Measurements from ENCODE around the gene CFAP58. TPM values are rescaled to one million over a fixed set of nuclear protein-coding genes. Genes with fewer than 3 reads are reported as not detected.
"Not testable (repeated sequence)": the region's sequence is repeated elsewhere in the genome, so short reads cannot be mapped to it uniquely, and the experiment has no call there.

Gene CFAP58
- total RNA-seq, 1 donor from 2014 or later = 0.55 TPM

DNA sequence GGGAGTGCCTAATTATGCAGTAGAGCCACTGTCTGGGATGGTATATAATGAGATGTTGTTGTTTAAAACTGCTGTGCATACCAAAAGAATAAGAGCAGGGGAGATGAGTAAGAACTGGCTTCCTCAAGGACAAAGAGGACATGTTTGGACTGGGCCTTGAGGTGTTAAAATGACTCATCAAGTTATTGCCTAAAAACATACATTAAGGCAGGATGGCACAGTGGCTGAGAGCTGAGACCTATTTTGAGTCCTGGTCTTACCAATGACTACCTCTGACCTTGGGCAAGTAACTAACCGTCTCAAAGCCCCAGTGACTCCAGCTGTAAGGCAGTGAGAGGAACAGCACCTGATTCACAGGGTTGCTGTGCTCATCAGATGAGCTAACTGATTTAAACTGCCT lies 71.1 kb downstream of the CFAP58 start:
- intact Hi-C loops (cut with micrococcal nuclease) = no loop called here

DNA sequence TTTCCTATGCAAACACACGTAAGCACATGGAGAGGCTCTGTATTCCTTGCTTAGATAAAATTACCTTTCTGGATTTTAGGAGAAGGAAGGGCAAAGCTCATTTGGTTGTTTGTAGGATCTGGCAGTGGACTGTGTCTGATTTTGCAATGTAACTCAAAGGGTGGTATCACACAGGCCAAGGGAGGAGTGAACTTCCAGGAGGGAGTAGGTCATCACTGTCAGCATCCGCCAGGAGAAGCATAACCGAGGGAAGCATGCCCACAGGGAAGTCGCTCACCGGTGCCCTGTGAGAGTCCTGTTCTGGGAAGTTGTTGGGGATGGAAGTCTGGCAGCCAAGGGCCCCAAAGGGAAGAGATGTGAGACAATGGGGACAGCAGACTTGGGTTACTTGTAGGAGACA lies 74.4 kb downstream of the CFAP58 start:
- intact Hi-C loops (cut with micrococcal nuclease) = no loop called here

DNA sequence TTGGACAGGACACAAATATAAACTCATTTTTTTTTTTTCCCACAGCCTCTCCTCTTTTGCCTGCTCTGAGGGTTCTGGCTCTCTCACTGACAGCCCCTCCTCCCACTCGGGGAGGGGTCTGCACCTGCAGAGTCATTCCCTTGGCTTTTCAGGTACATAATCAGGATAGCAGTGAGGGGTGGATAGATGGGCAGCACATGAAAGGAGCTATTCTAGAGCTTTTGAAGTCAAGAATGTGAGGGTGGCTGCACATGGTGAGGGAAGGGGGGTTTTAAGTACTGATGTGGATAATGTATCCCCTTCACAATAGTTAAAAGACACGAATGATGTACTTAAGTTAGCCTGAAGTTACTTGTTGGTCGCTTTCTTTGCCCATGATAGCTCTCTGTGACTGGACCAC lies 76.2 kb downstream of the CFAP58 start:
- intact Hi-C loops (cut with micrococcal nuclease) = no loop called here

DNA sequence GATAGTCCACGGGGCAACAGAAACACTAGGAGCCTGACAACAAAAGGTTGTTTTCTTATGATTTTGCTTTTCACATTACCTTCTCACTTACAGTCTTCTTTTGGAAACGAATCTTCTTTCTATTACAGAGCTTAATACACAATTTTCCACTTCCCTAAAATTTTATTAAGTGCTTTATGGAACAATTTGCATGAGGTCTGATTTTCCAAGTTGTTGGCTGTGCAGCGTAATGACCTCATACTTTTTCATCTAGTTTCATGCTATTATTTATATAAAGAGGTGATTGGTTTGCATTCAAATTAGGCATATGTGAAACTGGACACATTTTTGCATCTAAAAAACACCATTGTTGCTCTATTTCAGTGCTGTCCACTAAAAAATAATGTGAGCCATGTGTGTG lies 76.7 kb downstream of the CFAP58 start:
- intact Hi-C loops (cut with micrococcal nuclease) = no loop called here

DNA sequence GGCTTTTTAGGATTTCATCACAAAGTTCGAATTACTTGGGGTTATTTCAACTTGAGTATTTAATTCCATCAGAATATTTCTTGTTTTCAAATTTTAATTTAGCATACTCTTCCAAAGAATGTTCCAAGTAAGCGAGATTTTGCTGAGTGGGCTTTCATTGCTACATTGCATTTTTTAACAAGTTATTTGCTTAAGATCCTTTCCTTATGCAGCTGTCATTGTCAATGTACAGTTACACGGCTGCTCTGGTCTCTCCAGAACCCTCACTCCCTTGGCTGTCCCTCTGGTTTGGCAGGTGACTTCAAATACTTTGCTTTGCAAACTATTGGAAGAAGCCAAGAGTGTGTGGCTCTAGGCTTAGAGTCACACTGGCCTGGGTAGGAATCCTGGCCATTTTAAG lies 80.0 kb downstream of the CFAP58 start:
- intact Hi-C loops (cut with micrococcal nuclease) = no loop called here

DNA sequence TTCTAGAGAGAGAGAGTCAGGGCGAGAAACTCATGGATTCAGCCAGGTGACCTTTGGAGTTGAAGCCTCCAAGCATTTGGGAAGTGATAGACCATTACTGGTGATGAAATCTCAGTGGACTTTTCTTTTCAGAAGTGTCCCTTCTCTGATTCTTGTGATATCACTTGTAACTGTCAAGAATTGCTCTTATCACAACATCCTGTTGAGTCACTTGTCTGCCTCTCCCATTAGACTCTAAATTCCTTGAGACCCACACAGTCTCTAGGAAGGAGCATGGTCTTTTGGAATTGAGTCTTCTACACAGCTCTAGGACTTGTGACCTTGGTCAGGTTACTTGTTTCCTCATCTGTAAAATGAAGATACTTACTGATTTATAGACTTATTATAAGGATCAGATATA lies 81.0 kb downstream of the CFAP58 start:
- intact Hi-C loops (cut with micrococcal nuclease) = no loop called here

DNA sequence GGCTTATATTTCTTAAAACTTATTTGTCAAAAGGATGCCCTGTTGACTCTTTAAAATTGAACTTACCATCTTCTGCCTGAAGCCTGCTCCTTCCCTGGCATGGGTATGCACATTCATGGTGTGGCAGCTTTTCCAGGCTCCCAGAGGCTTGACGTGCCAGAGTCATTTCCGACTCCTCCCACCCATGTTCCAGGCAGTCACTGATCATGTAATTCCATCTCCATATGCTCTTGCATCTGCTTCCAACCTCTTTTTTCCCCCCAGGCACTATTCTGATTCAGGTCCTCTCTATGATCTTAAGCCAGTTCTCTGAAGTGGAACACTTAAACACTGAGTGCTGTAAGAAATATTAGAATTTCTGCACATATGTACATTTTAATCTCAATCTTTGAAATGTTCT lies 82.2 kb downstream of the CFAP58 start:
- intact Hi-C loops (cut with micrococcal nuclease) = no loop called here

DNA sequence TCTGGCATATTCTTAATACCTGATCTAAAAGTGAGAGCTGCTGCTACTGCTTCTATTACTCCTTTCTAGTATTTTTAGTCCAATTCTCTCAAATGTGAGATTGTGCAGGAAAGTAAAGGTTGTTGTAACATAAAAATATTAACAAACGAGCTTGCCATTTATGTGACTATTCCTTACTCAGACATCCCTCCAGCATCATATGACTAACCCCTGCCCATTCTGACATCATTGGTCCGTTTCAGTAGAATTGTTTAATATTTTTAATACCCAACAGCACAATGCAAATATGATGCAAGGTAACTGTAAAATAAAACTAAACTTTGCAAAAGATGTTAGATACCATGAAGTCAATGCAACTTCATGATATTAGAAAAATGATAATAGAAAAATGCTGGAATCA lies 83.6 kb downstream of the CFAP58 start:
- intact Hi-C loops (cut with micrococcal nuclease) = no loop called here

DNA sequence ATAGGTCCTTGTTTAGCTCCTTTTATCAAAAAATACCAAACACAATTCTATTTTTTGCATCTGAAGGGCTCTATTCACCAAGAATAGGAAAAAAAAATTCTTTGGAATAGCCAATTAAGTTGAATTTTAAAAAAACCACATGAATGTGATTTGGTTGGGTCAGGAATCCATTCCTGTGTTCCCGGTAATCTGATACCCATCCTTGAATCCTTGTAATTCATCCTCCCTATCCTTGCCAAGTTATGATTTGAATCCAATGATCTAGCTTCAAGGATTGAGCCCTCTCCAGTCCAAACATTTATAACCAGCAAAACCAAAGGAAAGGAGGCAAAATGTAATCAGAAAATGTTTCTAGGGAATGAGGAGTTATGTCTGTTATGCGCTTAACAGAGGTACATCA lies 86.6 kb downstream of the CFAP58 start:
- intact Hi-C loops (cut with micrococcal nuclease) = no loop called here

DNA sequence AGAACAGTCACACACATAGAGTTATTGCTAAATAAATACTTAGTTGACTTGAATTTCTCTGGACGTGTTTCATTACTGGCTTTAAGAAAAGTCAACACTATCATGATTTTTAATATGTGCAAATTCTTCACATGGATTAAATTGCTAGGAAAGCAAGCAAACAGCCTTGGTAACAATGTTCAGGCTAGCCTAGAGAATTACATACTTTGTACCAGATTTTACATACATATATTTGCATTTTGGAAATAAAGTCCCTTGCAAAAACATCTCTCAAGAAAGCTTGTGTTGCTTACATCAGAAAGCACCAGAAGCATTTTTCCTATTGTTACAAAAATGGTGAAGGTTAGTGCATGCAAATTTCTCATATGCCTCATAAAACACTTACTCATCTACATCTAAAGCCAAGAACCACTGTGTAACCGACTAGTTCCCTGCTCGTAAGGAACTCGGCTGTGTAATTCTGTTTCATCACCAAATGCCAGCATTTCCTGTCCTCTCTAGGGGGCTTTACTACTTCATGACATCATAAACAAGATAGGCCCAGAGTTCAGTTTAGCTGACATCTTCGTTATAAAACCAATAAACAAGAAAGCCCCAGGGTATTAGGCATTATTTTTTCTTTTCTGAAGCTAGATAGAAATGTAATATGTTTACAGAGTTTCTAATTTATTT lies 87.8 kb downstream of the CFAP58 start:
- intact Hi-C loops (cut with micrococcal nuclease) = no loop called here

DNA sequence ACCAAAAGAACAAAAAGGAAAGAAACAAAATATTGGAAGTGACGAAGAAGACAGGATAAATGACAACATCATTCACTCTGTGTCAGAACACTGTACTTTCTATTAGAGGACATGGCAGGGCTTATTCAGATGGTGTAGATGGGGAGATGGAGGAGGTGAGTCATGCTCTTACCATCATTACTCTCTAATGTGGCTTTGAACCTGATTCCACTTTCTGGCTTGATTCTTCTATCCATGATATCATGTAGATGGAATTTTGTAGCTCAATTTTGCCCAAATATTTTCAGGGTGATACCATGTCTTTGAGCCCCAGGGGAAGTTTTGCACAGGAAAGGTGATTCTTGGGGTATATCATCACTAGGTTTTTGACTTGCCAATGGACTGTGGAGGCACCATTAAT lies 91.7 kb downstream of the CFAP58 start:
- intact Hi-C loops (cut with micrococcal nuclease) = no loop called here

DNA sequence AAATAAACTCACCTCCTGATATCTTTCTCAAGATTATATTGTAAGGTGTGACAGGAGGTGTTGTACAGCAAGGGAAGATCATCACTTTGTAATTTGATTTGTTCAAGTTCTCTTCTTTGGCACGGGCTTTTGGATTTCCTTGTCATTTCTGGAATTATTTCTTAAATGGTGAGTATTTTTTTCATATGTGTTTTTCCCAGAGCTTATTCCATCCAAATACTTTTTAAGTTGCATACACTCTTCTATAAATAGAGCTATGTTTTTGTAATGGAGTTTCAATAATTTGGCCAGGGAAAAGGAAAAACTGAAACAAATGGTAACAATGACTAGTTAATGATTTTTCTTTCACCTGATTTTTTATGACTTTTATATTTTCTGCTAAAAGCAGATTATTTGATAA lies 92.5 kb downstream of the CFAP58 start:
- intact Hi-C loops (cut with micrococcal nuclease) = no loop called here

DNA sequence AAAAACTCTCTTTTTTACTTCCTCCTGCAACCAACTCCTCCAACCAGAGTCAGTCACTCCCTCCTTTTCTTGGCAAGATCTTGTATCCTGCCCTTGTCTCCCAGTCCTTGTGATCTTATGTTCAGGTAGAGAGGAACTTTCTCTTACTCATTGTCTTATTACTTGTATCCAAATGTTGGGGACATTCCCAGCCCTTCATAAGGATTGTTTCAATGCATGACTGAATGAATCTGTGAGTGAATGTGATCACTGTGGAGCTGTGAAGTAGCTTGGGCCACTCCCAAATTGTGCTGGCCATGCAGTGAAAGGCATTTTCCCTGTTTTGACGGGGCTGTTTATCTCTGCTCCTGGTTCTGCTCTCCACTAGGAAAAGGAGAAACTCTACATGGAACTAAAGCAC lies 93.7 kb downstream of the CFAP58 start:
- intact Hi-C loops (cut with micrococcal nuclease) = no loop called here

DNA sequence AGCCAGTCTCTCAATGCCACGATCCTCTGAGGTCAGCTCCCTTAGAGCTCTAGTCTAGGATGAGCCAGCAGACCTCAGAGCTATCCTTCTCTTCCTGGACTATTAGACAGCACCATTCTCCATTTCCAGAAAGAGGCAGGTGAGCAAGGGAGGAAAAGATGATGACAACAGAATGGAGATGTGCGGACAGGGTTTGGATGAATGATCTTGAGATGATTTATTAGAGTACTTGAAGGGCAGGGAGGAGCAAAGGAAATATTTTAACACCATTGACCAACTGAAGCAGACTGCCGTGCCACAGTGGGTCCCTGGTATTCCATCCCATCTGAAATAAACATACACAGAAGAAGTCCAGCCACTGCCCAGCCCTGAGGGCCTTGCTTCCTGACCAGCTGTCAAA lies 94.3 kb downstream of the CFAP58 start:
- intact Hi-C loops (cut with micrococcal nuclease) = no loop called here

DNA sequence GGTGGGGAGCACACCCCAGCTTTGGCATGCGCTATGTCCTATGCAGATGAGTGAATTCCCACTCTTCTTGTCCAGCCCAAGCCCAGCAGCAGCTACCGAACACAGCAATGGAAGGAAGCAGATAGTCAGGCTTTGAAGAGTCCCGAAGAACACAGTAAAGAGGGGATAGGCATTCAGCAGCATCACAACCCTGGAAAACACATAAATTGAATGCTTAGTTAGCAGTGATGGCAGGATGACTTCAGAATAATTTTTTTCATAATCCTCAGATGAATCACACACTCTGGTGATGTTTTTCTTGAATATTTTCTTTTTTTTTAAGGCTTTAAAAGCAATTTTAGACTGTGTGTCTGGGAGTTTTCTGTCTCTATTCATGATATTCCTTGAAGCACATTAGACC lies 95.8 kb downstream of the CFAP58 start:
- intact Hi-C loops (cut with micrococcal nuclease) = no loop called here

DNA sequence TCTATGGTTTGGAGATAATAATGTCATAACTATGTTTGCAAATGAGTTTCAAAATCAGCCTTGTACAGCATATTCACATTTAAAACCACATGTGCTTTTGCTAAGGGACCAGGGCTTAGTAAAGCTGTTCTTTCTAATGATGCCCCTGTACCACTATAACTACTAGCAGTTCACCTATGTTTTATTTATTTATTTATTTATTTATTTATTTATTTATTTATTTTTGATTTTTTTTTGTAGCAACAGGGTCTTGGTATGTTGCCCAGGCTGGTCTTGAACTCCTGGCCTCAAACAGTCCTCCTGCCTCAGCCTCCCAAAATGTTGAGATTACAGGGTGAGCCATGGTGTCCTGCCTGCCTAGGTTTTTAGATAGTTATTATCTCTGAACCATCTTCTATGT lies 96.9 kb downstream of the CFAP58 start:
- intact Hi-C loops (cut with micrococcal nuclease) = no loop called here

DNA sequence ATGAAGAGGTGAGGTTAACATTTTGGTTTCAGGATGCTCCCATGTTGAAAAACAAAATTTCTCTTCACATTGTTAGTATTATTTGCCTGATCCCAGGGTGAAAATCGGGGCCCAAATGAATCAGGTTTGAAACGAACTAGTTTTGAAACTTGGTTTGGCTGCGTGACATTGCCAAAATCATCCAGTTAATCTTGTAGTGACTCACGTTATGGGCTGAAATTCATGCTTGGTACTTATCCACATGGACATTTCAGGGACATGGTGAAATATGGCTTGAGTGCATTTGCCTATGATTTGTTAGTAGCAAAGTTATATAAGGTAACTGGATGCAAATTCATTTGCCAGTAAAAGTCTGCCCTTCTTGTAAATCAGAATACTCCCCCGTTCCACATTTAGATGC lies 97.3 kb downstream of the CFAP58 start:
- intact Hi-C loops (cut with micrococcal nuclease) = no loop called here

DNA sequence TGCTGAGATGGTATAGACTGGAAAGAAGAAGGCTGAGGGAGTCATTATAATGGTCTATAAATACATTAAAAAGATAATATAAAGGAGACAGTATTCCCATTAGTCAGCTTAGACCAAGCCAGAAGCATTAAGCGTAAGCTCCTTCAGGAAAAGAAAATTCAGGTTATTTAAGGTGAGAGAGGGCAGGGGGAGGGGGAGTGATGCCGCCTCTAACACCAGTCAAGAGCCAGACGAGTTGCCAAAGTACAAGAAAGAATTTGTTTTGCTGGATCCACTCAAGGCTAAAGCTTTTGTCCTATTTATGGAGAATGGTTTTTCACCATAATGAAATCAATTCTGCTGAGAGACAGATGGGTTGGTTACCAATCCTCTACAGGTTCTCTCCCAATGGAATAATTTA lies 99.3 kb downstream of the CFAP58 start:
- intact Hi-C loops (cut with micrococcal nuclease) = no loop called here

DNA sequence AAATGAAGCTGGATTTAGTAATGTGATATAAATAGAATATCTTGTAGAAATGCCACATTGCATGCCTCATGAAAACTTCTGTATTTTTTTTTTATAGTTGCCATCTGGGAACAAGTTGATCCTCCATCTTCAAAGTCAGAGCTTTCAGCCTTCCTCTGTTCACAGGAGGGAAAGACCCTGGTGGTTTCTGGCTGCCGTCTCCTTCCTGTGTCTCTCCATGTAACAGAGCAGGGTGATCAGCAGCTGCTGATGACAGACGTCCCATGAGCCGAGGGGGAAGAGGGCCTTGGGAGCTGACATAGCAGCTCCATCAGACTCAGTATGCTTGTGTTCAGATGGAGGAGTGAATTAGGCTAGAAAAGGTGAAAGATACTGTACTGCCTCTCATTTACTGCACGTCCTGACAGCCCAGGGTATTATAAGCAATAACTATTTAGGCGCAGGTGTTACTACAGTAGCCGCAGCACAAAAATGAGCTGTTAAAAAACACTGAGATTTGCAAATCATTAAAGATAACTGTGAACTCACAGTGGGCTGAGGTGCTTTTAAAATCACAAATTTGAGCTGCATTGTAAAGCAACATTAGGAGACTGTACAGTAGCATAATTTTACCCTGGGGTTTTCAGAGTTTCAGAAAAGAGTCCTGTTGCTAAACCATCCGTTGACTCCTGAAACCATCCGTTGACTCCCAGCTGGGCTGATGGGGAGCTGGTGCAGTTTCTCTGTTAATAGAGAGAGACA lies 103.3 kb downstream of the CFAP58 start:
- intact Hi-C loops (cut with micrococcal nuclease) = no loop called here

DNA sequence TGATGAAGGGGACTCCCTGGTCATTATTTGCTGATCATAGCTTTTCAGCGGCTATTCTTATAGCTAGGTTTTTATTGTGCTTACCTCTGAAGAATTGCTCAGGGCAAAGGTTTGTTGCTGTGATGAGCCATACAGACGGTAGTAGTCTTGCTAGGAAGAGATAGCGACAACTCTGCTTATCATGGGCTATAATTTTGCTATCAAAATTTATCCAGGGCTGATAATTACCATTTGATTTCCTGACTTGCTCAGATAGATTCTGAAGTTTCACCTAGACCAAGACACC lies 103.9 kb downstream of the CFAP58 start:
- intact Hi-C loops (cut with micrococcal nuclease) = no loop called here

DNA sequence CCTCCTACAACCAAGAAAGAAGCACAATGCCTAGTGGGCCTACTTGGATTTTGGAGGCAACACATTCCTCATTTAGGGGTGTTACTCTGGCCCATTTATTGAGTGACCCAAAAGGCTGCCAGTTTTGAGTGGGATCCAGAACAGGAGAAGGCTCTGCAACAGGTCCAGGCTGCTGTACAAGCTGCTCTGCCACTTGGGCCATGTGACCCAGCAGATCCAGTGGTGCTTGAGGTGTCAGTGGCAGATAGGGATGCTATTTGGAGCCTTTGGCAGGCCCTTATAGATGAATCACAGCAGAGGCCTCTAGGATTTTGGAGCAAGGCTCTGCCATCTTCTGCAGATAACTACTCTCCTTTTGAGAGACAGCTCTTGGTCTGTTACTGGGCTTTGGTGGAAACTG lies 111.9 kb downstream of the CFAP58 start:
- intact Hi-C loops (cut with micrococcal nuclease) = not testable (repeated sequence)

DNA sequence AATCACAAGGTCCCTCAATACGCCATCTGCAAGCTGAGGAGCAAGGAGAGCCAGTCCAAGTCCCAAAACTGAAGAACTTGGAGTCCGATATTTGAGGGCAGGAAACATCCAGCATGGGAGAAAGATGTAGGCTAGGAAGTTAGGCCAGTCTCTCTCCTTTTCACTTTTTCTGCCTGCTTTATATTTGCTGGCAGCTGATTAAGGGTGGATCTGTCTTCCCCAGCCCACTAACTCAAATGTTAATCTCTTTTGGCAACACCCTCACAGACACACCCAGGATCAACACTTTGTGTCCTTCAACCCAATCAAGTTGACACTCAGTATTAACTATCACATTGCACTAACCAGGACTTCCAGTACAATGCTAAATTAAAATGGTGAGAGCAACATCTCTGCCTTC lies 115.2 kb downstream of the CFAP58 start:
- intact Hi-C loops (cut with micrococcal nuclease) = not testable (repeated sequence)

DNA sequence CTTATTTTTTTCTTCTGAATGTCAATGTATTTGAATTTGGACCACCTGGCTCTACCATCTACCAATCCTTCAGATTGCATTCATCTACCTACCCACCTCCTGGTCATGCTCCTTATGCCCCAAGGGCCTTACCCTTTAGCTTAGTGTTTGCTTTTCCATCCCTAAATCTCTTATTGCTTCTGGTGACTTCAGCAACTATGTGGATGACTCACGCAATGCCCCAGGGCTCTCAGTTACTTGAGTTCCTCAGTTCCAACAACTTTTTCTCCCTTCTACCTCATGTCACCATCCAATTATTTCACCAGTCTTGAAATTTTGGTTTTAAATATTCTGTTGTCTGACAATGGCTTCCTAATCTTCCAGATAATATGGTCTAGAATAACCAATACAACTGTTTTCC lies 118.9 kb downstream of the CFAP58 start:
- intact Hi-C loops (cut with micrococcal nuclease) = no loop called here
